Esophagus muscularis mucosa (tissue), 3 donors: Measurements from ENCODE around the gene LY6G6D.

Experiments used
- POLR2A ChIP-seq: fragments of 450-650 bp; IDR thresholded peaks from one replicate; pipeline ENCODE4 v1.6.1; 2017; ENCODE audit warnings: antibody characterized with exemption, moderate library complexity, mild to moderate bottlenecking, low read depth
- TF ChIP-seq, protein P1 (sequence below), 3 experiments: fragments of 200-600 bp in 2 of 3; fragments of 450-650 bp in 1 of 3; sonication (generic) in 2 of 3; IDR thresholded peaks; one replicate each; pipeline ENCODE4 v1.5.1; 2017 to 2019; ENCODE audit warnings: antibody characterized with exemption in 3 of 3, mild to moderate bottlenecking in 2 of 3, moderate library complexity in 1 of 3

DNA sequence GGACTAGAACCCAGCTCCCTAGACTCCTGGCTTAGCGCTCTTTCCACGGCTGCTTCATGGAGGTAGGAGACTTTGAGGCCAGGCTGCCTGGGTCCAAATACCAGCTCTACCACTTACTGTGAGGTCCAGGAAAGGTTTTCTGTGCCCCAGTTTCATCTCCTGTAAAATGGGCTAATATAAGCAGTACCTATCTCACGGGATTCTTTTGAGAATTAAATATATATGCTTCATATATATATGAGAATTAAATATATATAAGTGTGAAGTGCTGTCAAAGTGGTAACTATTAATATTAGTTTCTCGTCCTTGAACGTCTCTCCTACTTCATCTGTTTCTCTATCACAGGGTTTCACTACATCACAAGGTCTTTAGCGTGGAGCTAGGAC, 24.1 kb upstream of the LY6G6D start:
- TF ChIP-seq, protein P1, sequence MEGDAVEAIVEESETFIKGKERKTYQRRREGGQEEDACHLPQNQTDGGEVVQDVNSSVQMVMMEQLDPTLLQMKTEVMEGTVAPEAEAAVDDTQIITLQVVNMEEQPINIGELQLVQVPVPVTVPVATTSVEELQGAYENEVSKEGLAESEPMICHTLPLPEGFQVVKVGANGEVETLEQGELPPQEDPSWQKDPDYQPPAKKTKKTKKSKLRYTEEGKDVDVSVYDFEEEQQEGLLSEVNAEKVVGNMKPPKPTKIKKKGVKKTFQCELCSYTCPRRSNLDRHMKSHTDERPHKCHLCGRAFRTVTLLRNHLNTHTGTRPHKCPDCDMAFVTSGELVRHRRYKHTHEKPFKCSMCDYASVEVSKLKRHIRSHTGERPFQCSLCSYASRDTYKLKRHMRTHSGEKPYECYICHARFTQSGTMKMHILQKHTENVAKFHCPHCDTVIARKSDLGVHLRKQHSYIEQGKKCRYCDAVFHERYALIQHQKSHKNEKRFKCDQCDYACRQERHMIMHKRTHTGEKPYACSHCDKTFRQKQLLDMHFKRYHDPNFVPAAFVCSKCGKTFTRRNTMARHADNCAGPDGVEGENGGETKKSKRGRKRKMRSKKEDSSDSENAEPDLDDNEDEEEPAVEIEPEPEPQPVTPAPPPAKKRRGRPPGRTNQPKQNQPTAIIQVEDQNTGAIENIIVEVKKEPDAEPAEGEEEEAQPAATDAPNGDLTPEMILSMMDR (IDR thresholded peaks at IDR 0.05) = no peak
- no peak for TF ChIP-seq POLR2A
